HL-60 (cell line): ENCODE measurements around the gene PTTG1IP.
A peak's percentile ranks its signal among the peaks of the same experiment; 100 is the strongest.

Source experiments
- DNase-seq, 2 experiments: peaks; one replicate each; pipeline ENCODE4 v3.0.0-alpha.2; 2010 to 2020; ENCODE audit warnings: low read depth in 1 of 2, low spot score in 1 of 2
- H3K27ac ChIP-seq: fragments of 250-450 bp; sonication (Bioruptor Pico); replicated peaks from 2 replicates; pipeline ENCODE4 v1.5.1; 2020; ENCODE audit warnings: mild to moderate bottlenecking, moderate library complexity
- H3K27me3 ChIP-seq: fragments of 250-450 bp; sonication (Bioruptor Pico); 2 replicates; pipeline ENCODE4 v1.5.1; 2021; ENCODE audit warnings: mild to moderate bottlenecking, moderate library complexity; ENCODE audit not compliant: insufficient read depth, poor library complexity, severe bottlenecking
- H3K4me3 ChIP-seq: replicated peaks from 2 replicates; pipeline ENCODE4 v1.5.1; 2011; ENCODE audit warnings: mild to moderate bottlenecking, control low read depth, low read length; ENCODE audit not compliant: insufficient read depth
- CTCF ChIP-seq: IDR thresholded peaks from one replicate; pipeline ENCODE4 v1.5.1; 2011; ENCODE audit warnings: low read length, control low read depth, inconsistent platforms; ENCODE audit not compliant: insufficient read depth
- GABPA ChIP-seq: IDR thresholded peaks from 2 replicates; pipeline ENCODE4 v1.6.1; 2012; ENCODE audit warnings: low read depth
- POLR2AphosphoS5 ChIP-seq: IDR thresholded peaks from 2 replicates; pipeline ENCODE4 v1.6.1; 2012; ENCODE audit warnings: low read depth
- REST ChIP-seq: IDR thresholded peaks from 2 replicates; pipeline ENCODE4 v1.6.1; 2012; ENCODE audit warnings: low read depth; ENCODE audit not compliant: insufficient replicate concordance
- SPI1 ChIP-seq: IDR thresholded peaks from 2 replicates; pipeline ENCODE4 v1.6.1; 2012; ENCODE audit warnings: low read depth, mild to moderate bottlenecking, borderline replicate concordance

Gene PTTG1IP

GRCh38 chr21:44801468-44802395 is 71.8 kb downstream of the PTTG1IP start, which contains the start of gene UBE2G2:
TSS of gene UBE2G2 (minus strand) at chr21:44801820. CDS start at chr21:44801748, 72 bp downstream.
- H3K4me3 ChIP-seq: peak within 1 kb of the TSS; percentile 69
- TF ChIP-seq POLR2AphosphoS5 (peak; percentile 85), CTCF (no peak), SPI1 (no peak), REST (peak; percentile 30), GABPA (peak; percentile 98)
- no peaks in the 10 kb centered on the region for H3K27me3 ChIP-seq
- peak within 1 kb of the TSS; percentile 92 for H3K27ac ChIP-seq
- peak; percentile 73 to 81 for DNase-seq

- H3K27me3 ChIP-seq: no peaks in the 10 kb centered on the region
- peak overlapping the region; percentile 69 for H3K4me3 ChIP-seq
- DNase-seq: peak in 1 of 2 experiments; percentile 34
- H3K27ac ChIP-seq: peak overlapping the region; percentile 92
- TF ChIP-seq REST (no peak), GABPA (no peak), SPI1 (no peak), CTCF (no peak), POLR2AphosphoS5 (no peak)
Measured at GRCh38 chr21:44800971-44801467, 72.5 kb downstream of the PTTG1IP start.

GRCh38 chr21:44800103-44800502 is 73.4 kb downstream of the PTTG1IP start:
- TF ChIP-seq GABPA (no peak), CTCF (peak; percentile 52), SPI1 (no peak), POLR2AphosphoS5 (no peak), REST (no peak)
- peak overlapping the region; percentile 69 for H3K4me3 ChIP-seq
- no peaks in the 10 kb centered on the region for H3K27me3 ChIP-seq
- peak overlapping the region; percentile 92 for H3K27ac ChIP-seq
- DNase-seq: peak in 1 of 2 experiments; percentile 69
